H4 (cell line): Measurements from ENCODE around the gene NIPBL. TPM values are rescaled to one million over a fixed set of nuclear protein-coding genes. Genes with fewer than 3 reads are reported as not detected.
"Not testable (repeated sequence)": the region's sequence is repeated elsewhere in the genome, so short reads cannot be mapped to it uniquely, and the experiment has no call there.

Experiments used
- DNase-seq: peaks from one replicate; pipeline ENCODE4 v3.0.0-alpha.2; 2015; ENCODE audit warnings: low spot score
- total RNA-seq: library from RNA; depleted of rRNA; stranded (reverse); fragments of >200 nt; shearing (Covaris generic); gene quantifications from 2 replicates; pipeline ENCODE4 v1.2.3, GENCODE V29; 2014

The NIPBL gene
- total RNA-seq, 1 experiment from 2014 or later, result 14.0 TPM

DNA sequence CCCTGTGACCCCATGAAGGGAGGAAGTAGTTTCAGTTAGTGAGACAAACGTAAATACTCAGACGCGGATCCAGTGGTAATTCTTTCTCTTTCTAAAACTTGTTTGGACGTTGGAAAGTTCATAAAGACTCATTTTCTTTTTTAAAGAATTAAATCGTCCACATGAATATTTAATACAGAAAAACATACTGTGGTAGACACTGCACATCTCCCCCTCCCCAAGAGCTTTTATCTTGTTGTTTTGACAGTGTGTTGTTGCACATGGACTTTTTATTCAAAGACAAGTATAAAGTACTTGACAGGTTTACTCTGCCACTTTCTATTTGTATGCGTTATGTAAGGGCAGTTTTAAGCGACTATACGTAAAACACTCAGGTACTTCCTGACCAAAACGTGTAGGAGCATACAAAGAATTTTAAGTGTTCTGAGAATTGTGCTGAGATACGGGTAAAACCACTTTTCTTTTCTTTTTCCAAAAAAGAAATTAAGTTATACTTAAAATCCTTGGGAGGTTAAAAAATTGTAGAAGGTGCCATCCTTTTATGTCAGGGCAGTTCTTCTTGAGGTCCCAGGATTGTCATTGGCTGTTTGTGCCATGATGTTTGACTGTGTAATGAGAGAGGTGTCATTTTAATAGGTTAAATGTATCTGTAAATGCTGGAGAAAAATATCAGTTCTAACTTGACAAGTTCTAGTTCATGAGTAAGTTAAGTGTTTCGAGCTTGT lies 1.3 kb downstream of the NIPBL start:
- DNase-seq, result peak; percentile 39

DNA sequence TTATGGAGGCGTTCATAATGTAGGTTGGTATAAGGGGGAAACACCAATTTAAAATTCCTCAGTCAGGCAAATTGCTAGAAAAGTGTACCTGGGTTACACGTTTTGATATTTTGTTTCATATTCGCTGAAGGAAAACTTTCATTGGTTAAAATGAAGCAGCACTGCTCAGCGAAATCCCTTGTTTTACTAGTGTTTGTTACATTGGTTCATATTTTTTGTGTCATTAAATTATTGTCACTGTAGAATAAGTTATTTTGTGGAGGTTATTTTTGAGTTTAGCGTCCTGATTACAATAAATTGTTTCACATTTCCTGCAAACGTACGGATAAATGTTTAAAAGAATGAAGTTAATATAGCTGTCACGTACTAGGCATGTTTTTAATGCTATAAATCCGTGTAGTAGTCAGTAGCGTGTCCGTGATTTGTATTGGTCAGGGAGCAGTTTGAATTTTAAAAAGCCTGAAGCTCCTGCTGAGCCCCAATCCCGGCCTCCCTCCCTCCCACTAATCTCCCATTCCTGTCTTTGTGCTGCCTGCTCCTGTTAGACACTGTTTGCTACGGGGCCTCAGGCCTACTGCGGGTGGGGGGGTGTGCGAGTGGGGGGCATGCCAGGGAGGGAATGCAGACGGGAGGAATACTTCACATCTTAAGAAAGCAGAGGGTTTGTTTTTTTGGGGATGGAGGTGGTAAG lies 2.0 kb downstream of the NIPBL start:
- peak; percentile 54 for DNase-seq

DNA sequence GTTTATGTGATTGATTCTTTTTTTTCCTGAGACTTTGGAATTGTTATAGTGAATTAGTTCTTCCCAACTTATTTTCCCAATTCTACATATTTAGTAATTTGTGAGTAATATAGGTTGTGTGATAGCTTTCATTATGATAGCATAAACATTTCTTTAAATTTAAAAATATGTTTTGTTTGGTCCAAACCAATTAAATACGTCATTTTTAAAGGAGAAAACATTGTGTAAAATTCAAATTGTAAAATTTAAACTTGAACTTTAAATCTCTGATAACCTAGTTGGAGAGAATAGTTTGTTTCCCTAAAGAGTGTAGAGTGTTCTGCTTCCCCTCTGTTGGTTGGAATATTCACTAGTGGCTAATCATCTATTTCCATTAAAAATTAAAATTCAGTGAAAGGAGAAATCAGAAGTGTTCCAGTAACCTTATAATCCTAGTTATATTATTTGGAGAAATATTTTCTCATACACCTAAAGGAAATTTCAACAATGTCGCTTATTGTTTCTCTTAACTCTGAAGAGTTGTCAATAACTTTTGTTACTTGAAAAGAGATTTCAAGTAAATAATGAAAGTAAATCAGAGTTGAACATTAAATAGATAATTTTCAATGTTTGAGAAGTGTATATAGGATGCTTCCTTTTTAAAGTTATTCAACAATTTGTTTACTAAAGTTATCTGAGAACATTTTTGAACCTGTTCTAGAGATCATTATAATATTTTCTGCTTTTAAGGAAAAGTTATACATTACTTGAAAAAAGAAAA lies 2.9 kb downstream of the NIPBL start:
- DNase-seq, result no peak

DNA sequence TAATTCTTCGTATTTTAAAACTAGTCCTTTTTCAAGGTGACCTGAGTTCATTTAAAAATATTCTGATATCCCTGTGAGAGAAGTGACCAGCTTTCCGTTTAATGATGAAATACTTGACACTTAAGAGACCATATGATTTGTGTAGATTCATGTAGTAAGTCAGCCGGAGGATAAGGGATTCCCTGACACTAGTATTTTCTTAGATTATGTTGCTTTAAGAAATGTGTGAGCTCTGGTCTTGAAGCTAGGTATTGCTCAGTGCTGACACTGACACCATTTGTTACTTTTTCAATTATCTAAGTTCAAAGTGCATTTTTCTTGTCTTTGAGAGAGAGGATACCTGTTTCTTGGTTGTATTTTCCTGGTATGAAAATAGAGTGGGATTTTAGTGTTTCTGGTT lies 4.2 kb downstream of the NIPBL start:
- no peak for DNase-seq

DNA sequence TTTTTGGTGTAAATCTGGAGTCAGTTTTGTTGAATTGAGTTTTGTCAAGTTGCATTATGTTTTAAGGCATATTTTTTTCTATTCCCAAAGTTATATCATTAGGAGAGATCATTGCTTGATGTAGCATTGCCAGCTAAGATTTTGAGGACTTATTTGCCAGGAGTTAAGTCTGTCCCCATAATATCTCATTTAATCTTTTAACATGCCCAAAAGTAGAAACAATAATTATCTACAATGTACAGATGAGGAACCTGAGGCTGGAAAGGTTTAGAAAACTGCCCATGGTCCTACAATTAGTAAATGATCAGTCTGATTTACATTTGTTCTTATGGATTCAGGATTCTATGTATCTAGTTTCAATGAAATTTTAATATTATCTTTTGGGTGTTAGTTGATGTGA lies 4.7 kb downstream of the NIPBL start:
- no peak for DNase-seq

DNA sequence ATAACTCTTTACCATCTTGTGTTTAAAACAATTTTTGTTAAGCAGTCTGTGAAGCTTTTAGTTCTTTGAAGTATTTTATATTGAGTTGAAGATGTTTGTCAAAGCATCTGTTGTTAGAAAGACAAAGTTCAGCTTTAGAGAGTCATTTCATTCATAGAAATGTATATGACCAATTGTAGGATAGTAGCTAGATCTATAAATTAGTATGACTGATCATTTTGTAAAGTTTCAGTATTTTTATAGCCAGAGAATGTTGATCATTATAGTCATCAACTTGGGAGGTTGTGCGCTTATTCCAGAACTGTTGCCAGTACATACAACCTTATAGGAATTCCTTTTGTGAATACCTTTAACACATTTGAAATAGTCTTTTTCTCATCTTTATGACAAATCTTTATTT lies 5.2 kb downstream of the NIPBL start:
- DNase-seq, result no peak

DNA sequence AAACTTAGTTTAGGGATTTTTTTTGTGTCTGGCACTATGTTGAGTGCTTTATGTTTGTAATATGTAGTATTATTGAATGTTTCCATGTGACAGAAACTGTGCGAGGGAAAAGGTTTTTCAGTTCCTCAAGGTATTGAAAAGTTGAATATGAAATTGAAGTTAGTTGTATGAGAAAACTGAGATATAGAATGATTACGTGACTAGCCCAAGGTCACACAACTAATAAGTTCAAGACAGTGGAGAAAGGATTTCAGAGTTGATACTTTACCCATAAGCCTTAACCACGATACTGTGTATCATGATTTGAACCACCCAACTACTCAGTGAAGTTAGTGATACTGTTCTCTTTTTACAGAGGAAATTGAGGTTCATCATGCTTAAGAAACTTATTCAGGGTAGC lies 5.7 kb downstream of the NIPBL start:
- no peak for DNase-seq

DNA sequence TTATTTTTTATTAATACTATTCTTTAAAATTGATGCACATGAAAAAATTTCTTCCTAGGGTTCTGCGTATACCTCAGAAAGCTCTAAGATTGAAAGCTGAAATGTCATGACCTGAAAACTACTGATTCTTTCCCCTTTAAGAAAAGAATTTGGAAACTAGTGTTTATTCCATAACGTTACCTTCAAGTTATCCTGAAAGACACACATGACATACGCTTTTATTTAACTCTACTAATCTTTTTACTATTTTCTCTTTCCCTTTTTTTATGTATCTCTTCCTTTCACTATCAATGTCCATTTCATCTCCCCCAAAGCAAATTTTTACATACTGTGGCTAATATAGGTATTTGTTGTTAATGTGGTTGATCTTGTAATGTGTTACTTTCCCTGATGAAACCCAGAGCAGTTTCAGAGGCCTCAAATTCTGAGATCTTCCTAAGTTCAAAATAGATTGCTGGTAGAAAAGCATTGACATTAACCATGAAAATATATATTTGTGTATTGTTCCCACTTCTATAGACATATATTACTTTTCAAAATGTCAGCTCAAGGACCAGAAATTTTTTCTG lies 7.4 kb downstream of the NIPBL start:
- no peak for DNase-seq

DNA sequence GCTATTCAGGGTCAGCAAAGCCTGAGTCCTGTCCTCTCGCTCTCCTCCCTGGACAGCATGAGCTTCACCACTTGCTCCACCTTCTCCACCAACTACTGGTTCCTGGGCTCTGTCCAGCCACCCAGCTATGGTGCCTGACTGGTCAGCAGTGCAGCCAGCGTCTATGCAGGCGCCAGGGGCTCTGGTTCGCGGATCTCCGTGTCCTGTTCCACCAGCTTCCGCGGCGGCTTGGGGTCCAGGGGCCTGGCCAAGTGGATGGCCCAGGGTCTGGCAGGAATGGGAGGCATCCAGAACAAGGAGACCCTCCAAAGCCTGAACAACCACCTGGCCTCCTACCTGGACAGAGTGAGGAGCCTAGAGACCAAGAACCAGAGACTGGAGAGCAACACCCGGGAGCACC lies 8.6 kb downstream of the NIPBL start:
- no peak for DNase-seq

DNA sequence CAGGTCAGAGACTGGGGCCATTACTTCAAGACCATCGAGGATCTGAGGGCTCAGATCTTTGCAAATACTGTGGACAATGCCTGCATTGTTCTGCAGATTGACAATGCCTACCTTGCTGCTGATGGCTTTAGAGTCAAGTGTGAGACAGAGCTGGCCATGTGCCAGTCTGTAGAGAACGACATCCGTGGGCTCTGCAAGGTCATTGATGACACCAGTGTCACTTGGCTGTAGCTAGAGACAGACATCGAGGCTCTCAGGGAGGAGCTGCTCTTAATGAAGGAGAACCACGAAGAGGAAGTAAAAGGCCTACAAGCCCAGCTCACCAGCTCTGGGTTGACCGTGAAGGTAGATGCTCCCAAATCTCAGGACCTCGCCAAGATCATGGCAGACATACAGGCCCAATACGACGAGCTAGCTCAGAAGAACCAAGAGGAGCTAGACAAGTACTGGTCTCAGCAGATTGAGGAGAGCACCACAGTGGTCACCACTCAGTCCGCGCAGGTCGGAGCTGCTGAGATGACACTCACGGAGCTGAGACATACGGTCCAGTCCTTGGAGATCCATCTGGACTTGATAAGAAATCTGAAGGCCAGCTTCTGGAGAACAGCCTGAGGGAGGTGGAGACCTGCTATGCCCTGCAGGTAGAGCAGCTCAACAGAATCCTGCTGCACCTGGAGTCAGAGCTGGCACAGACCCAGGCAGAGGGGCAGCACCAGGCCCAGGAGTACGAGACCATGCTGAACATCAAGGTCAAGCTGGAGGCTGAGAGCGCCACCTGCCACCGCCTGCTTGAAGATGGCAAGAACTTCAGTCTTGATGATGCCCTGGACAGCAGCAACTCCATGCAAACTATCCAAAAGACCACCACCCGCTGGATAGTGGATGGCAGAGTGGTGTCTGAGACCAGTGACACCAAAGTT lies 9.3 kb downstream of the NIPBL start:
- DNase-seq, result no peak

DNA sequence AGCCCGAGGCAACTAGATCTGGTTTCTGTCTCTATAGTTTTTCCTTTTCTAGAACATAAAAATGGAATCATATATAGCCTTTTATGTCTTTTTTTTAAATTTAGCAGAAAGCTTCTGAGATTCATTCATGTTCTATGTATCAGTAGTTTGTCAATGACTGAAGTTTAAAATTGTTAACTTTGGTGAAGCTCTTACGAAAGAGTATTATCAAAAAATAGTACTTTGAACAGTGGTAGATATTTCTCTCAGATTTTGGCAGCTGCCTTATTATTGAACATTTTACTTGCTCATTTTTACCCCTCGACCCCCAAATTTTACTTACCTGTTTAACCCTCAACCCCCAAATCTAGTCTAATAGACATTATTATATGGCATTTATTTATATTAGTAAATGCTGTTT lies 10.2 kb downstream of the NIPBL start:
- no peak for DNase-seq

DNA sequence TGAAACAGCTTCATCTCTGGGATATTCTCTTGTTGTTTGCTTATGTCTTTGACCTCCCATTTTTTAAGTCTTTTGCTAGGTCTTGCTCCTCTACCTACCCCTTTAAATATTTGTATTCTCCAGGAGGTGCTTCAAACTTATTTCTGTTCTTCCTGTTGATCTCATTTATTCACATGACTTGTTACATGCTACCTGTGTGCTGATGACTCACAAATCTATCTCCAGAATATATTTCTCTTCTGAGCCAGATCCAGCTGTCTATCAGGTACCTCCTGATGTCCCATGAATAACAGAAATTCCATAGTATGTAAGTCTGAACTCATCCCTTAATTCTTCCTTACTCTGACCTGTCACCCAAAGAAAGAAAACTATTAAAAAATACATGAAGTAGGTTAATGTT lies 11.0 kb downstream of the NIPBL start:
- DNase-seq, result no peak

DNA sequence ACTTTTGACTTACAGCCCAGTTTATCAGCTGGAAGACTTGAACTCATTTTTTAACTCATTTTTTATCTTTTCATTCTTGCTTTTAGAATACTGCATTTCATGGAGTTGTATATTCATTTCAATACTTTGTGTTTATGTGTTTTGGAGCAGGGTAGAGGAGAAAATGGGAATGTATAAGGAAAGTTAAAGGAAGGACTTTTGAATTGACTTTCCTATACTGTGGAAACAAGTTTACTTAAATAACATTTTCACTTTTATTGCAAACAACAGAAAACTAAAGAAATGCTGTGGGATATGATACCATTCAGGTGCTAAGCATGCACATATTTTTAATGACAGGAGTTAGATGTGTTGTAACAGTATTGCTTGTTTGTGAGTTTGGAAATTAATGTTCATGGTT lies 11.7 kb downstream of the NIPBL start:
- DNase-seq, result no peak

DNA sequence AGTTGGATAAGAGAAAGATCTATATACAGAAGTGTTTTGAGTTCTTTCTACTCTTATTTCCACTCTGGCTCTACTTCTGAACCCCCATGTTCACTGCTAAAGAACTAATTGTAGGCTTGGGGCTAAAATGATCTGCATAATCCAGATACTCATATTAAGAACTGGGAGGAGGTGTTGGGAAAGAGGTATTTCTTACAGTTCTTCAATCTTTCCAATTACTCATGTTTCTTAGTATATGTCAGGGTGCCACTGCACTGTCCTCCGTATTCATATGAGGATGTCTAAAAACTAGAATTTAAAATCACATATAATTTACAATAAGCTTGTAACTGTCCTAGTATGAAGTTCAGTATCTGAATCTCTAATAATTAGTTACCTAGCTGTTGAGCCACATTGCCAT lies 12.7 kb downstream of the NIPBL start:
- no peak for DNase-seq

DNA sequence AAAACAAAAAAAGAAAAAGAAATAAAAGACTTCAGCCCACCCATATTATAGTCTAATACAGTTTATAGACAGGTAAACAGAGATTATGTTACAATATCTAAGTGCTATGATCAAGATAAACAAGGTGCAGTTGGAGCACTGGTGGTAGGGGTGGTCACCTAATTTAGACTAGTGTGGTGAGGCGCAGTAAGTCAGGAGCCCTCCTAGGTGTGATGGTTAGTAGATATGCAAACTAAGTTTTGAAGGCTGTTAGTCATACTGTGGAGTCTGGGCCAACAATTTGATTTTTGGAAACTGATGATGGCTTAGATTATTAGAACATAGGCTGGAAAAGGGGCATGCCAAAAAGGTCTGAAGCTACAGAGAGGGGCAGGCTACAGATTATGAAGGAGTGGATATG lies 14.7 kb downstream of the NIPBL start:
- no peak for DNase-seq

DNA sequence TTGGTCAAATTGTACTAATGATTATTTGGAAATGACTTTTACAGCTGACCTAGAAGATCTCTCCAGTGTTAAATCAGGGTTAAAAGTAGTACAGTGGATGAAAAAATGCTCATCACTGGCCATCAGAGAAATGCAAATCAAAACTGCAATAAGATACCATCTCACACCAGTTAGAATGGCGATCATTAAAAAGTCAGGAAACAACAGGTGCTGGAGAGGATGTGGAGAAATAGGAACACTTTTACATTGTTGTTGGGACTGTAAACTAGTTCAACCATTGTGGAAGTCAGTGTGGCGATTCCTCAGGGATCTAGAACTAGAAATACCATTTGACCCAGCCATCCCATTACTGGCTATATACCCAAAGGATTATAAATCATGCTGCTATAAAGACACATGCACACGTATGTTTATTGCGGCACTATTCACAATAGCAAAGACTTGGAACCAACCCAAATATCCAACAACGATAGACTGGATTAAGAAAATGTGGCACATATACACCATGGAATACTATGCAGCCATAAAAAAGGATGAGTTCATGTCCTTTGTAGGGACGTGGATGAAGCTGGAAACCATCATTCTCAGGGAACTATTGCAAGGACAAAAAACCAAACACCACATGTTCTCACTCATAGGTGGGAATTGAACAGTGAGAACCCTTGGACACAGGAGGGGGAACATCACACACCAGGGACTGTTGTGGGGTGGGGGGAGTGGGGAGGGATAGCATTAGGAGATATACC lies 15.7 kb downstream of the NIPBL start:
- not testable (repeated sequence) for DNase-seq

DNA sequence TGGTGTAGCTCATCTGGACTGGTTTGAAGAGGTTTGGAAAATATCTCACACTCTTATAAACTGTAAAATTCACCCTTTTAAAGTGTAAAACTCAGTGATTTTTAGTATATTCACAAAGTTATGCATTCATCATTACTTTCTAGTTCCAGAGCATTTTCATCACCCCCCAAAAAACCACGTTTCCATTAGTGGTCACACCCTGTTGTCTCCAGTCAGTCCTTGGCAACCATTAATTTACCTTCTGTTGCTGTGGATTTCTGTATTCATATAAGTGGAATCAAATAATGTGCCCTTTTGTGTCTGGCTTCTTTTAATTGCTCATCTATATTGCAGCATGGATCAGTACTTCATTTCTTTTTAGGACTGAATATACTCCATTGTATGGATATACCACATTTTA lies 18.4 kb downstream of the NIPBL start:
- DNase-seq, result no peak

DNA sequence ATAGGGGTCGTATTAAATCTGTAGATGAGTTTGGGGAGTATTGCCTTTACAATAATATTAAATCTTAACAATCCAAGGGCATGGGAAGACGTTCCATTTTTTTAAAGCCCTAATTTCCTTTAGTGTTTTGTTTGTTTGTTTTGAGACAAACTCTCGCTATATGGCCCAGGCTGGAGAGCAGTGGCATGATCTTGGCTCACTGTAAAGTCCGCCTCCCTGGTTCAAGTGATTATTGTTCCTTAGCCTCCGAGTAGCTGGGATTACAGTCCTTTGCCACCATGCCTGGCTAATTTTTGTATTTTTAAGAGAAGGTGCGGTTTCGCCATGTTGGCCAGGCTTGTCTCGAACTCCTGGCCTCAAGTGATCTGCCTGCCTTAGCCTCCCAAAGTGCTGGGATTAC lies 19.9 kb downstream of the NIPBL start:
- no peak for DNase-seq

DNA sequence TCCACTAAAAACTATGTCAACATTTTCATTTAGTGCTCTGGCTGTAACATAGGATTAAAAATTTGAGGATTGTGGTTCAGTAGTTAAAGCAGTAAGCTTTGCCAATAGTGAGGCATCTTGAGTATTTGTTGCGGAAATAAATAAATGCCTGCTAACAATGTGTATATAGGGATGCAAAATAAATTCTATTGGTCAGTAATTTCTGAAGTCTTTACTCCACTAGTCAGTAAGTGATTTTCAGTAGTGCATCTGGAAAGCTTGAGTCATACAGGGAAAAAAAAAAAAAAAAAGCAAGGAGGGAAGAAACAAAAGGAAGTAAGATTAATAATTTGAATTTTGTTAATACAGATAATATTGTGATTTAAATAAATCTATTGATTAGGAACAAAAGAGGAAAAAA lies 21.0 kb downstream of the NIPBL start:
- DNase-seq, result no peak

DNA sequence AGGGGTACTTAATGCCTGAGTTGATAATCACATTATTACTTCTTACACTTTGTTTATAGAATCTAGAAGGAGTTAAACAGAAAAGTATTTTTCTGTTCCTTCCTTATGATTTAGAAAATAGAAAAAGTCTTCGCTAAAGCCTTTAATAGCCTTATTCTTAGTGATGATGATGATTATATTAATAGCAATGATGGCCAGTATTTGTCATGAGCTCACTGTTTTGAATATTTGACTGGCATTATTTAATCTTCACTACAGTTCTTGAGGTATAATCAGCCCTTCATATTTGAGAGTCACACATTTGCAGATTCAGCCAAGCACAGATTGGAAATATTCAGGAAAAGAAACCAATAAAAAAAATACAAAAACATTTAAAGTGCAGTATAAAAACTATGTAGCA lies 23.3 kb downstream of the NIPBL start:
- no peak for DNase-seq

DNA sequence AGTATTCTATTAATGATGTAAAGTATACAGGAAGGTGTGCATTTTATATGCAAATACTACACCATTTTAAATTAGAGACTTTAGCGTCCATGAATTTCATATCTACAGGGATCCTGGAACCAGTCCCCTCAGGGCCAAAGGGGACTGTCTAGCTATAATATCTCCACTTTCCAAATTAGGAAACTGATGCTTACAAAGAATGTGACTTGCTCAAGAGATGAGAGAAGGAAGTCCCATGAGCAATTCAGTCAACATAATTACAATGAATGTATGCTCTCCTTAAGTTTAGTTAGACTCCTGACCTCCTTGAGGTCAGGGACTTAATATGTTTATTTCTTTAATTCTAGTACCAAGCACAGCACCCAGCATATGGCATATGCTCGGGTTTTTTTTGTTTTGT lies 23.7 kb downstream of the NIPBL start:
- DNase-seq, result no peak
